Activated naive CD4-positive, alpha-beta T cell (primary cell): ENCODE data around the gene NTM.

Experiments
- DNase-seq, 4 experiments: peaks; one replicate each; lab custom pipeline; 2025; lab: John Stamatoyannopoulos, UW

The NTM gene

DNA sequence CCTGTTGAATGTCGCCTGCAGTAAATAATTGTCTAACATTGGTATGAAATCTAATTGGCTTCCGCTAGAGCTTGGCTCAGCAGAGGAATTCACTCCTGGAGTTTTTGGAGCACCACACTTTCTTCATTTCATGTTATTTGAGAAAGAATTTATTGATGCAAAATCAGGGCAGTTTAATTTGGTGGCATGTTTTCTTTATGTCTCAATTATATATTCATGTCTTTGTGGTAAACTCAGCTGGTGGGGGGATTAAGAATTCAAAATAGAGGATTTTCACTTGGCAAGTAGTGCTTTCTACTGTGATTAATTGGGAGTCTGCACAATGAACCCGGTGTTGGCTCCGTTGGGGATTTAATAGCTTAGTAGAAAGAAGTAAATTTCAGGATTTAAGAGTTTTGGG lies 784.4 kb downstream of the NTM start:
- DNase-seq = no peak

DNA sequence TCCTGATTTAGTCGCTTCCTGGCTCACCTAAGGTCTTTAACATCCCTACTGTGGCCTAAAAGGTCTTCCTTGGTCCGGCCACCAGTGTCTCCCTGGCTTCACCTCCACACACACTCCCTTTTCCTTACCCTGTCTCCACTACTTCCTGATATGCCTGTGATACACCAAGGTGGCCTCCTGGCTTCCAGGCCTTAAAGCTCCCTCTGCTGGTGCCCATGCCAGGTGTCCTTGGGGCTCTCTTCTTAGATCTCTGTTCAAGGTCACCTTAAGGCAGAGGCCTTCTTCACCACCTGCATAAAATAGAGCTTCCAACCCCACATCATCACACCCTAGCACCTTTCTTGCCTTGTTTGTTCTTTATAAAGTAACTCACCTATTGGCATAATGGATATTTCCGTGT lies 787.7 kb downstream of the NTM start:
- no peak for DNase-seq

DNA sequence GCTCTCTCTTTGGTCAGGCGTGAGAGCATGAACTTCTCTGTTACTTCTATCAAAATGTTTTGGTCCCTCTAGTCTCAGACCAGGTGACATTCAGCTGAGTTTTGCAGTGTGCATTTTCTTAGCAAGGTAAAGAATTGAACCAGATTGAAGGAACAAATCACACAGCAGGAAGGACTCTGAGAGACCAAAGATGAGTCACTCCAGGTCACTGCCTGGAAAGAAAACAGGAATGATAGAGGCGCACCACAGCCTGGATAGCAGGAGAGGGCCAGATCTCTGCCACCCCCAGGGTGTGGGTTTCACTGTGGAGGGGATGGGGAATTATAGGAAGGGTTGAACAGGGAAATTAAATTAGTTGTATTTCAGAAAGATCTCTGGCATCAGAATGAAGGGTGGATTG lies 788.3 kb downstream of the NTM start:
- no peak for DNase-seq

DNA sequence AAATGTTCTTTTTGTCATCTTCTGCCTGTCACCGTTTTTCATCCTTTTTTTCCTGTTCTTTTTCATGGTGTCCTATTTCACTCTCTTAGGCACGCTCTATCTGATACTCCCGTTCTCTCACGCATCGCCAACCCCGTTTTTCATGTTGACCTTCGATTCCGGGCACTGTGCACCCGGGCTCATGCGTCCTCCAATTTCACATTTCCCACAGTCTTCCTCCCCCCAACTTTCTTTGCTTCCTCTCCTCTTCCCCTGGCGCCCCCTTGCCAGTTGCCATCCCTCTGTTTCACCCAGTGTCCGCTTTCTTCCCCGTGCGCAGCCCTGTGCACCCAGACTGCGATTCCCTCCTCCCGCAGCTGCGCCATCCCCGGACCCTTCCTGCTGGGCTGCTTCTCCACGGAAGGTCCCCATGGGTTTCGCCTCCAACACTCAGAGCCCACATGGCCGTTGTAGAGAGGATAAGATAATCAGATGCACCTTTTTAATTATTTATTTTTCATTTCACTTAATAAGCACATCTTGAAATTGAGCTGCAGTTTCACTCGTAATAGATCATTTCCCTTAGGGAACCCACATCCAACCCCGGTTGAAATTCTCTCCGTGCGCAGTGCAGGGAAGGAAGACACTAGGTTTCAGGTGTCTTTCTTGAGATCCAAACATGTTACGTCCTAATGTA lies 791.1 kb downstream of the NTM start:
- DNase-seq = no peak

DNA sequence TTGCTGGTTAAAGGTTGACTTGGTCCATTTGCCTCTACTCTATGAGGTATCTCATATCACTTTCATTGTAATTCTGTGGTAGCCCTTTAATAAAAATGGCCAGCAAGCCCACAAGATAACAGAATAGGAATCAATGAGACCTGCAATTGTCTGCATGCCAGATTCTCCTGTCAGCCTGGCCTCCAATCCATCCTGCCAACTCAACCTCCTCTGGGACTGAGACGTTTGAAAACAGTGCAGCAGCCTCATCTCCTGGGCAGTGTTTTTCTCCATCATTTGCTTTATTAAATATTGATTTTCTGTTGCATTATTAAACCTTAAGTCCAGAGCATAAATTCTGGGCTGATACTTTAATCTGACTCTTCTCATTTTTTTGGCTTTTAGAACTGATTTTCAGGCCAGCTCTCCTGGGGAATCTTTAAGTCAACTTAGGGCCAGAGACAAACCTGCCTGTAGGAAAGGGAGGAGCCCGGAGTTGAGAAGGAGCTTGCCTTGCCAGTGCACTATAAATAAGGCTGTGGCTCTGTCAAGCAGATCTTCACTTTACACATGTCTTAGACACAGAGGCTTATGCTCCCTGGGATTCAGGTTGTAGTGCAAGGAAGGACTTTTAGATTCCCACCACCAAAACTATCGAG lies 798.0 kb downstream of the NTM start:
- DNase-seq = no peak

DNA sequence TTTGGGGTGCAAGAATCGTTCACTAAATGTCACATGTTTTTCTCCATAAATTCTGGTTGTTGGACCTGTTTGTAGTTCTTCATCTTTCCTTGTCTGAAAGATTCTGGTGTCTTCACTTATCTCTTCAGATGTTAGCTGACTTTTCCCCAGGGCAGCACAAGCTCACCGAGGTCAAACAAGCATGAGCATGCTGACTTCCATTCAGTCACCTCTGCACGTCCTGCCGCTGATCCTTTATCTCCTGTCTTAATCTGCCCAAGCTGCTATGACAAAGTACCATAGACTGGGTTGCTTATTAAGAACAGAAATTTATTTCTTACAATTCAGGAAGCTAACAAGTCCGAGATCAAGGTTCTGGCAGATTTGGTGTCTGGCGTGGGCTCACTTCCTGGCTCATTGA lies 800.6 kb downstream of the NTM start:
- DNase-seq = no peak

DNA sequence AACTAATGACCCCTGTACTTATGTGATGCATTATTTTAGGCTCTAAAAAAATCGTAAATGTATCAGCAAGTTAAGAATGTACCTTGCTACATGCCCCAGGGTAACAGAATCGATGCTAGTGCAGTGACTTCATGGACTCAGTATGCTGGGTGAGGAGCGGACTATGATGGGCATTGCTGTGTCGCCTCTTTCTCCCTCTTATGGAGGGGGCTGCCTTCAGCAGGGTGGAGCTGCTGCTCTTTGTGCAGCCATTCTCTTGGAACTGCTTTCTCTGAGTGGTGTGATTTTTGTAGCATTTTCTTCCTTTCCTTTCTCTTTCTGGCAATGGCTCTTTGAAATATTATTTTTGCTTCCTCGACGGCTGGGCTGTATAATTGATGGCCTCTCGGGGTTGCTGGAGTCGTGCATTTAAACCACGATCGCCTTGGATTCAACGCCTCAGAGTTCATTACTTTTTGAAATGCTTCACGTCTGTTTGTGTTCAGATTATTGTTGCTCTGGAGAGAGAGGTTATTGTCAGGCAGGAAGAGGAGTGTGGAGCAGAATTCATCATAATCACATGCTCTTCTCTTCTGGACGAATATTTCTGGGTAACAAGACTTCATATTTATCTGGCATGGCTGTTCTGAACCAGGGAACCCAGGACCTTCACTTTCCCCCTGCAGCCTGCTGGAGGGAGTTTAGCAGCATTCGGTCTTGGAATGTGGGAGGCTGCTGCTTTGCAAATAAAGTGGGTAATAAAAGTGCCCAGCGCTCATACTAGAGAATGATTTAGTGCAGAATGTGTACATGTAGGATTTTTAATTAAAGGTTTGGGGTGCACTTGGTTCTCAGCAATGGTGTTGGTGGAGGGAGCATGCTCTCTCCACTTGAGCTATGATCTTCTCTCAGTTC lies 804.2 kb downstream of the NTM start:
- DNase-seq = no peak

DNA sequence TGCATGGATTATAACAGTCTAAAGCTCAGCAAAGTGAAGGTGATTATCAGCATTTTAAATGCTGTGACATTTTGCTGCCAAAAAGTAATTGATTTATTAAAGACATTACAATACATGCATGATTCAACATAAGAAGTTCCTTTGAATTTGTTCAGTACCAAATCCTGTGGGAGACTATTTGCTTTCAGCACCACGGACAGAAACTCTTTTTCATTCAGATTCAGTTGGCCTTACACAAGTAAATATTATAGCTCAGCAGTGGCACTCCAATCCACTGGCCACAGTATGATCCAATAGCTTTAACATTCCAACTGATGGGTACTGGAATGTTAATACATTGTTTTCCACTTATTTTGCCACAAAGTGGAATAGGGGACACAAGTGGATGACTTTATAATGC lies 806.7 kb downstream of the NTM start:
- no peak for DNase-seq

DNA sequence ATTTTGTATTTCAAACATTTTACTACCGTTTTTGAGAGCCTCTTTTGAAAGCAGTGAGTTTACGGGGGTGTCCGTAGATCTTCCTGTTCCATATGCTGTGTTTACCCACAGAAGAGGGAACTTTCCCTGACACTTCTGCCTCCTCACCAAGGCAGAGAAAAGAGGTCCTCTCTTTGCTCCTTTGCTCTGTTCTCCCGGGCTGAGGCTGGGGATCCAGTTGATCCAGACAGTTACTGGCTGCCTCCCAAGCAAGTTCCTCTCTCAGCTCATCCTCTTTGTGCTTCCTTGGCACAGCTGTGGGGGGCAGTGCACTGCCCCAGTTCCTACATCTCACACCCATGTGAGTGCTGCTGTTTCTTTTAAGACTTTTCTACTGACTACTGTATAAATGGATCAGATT lies 813.7 kb downstream of the NTM start:
- no peak for DNase-seq

DNA sequence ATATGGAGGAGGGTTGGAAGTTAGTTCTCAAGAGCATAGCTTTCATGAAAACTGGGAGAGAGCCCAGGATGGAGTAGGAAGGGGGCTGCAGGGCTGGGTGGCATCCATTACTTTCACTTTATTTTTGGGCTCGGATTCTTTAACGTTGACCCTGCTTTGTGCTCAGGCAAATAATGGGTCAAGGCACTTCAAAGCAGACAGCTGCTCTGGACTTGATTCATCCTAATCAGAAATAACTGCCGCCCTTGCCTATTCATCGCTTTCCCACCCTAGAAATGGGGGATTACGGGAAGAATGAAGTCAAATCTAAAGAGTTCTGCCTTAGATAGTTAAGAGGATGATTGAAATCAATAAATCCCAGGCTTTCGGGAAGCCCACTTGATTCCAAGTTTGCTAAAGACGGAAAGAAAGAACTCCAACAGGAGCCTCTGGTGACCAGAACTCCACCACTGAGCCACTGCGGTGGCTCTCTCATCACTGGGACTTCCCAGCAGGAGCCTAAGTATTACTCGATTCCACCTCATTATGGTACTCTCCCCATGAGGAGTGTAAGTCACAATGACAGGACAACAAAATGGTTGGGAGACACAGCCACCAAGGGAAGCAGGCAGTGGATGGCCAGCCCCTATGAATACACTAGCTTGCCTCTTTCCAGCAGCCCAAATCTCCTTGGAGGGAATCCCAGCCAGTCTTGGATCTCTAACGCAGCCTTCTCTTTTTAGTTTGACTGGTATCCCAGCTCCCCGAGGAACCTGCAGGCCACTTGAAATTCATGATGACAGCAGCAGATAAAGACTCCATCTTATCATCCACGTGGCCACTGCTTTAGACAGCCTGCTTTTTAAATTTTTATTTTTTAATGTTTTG lies 815.5 kb downstream of the NTM start:
- no peak for DNase-seq

DNA sequence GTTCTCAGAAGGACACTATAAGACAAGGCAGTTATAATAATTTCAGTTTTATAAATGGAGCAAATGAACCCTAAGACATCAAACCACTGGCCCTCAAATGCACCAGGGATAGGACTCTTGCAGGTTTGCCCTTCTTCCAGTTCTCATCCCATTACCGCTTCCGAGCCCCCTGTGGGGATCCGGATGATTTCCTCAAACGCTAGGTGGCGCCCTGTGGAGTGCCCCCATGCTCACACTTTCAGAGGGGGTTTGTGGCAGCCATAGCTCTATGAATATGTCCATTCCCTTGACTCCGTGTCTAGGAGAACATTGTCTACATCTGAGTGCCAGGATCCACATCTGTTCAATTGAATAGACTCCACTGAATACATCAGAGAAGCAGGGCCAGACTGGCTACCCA lies 816.3 kb downstream of the NTM start:
- DNase-seq = no peak

DNA sequence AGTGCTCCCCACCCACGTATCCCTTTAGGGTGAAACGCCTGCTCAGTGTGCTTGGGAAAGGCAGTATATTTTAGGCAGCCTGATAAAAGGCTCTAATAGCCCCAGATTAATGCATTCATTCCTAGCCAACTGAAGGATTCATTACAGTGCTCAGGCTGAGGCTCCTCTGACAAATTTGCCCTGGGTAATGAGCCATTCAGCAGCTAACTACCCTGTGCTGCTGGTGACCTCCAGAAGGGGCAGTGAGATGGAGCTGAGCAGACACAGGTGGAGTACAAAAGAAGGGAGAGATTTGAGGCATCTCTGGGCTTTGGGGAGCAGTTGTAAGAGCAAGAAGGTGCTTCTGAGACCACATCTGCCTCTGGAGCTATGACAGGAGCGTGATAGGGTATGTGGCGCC lies 817.0 kb downstream of the NTM start:
- DNase-seq = no peak

DNA sequence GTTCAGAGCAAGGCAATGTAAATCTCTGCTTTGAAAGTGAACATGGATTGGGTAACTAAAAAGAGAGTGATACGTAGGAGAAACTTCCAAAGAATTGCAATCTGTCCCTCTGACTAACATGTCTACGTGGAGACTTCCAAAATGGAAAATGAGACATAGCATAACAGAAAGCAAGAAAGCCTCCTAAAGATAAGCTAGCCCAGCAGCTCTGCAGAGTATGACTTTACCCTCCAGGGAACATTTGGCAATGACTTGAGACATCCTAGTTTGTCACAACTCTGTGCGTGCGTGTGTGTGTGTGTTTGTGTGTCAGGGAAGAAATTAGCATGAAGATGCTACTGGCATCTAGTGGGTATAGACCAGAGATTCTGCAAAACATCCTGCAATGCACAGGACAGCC lies 817.4 kb downstream of the NTM start:
- DNase-seq = no peak

DNA sequence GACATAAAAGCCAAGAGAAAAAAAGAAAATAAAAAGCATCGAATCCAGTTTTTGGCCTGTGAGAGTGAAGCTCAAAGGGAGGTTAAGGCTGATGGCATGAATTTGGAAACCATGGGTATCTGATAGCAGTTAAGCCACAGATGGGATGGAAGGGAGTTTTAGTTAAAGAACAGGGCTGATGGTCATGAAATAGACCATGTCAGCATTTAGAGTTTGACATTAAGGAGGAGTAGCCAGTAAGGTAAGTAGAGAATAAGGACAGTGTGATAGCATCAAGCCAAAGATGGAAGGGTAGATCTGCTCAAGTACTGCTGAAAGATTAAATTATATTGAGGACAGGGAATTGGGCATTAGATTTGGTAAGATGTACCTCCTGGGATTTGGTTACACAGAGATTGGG lies 826.5 kb downstream of the NTM start:
- DNase-seq = no peak

DNA sequence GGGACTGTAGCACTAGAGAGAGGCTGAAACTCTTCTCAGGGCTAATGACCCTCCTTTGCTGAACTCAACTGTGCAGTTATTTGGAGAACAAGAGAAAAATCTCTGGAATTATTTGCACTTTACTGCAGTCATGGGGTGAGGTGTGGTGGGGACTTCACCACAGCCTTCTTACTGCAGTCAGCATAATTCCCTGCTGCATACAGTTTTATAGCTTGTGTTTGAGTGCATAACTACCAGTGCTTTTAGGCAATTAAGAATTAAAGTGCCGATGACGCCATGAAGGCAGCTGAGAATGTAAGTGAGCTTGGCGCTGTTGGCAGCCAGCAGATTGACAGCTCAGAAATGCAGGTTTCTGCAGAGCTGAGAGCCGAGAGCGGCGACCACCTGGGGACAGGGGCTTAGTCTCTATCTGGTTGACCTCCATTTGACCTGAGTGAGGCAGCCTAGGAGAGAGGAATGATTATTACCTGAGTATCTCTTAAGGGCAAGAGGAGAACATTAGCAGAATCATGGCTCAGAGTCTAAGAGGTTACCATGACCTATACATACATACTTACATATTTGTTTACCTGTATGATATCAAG lies 830.0 kb downstream of the NTM start:
- no peak for DNase-seq

DNA sequence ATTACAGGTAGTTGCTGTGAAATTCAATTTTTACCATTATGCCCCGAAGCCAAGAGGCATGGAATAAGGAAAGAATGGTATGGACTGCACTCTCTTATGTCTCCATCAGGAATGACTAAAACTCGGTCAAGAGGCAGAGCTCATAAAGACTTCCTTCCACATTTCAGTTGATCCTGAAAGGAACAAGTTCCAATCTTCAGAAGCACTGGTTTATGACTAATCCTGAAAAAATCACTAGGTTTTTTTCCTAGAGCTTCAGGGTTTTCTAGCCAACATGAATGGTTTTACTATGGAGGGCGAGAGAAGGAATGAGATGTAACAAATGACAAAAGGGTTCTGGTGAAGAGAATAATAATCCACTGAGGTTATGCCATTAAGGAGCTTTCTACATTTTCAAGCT lies 832.2 kb downstream of the NTM start:
- no peak for DNase-seq

DNA sequence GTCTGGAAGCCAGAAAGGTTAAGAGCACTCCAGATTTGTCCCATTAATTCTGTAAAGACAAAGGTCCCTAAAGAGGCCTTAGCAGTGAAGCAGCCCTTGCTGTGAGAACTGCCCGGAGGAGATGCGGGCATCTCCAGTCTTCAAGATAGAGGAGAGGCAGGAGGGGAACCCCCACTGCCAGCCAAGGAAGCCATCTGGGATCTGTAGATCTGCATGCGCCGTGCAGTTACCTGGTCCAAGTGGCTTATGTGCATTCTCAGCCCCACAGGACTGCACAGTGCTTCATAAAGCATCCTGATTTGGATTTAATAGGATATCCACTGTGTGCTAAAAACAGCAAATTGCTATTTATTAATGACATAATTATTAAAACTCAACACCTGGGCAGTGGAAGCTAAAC lies 834.6 kb downstream of the NTM start:
- no peak for DNase-seq

DNA sequence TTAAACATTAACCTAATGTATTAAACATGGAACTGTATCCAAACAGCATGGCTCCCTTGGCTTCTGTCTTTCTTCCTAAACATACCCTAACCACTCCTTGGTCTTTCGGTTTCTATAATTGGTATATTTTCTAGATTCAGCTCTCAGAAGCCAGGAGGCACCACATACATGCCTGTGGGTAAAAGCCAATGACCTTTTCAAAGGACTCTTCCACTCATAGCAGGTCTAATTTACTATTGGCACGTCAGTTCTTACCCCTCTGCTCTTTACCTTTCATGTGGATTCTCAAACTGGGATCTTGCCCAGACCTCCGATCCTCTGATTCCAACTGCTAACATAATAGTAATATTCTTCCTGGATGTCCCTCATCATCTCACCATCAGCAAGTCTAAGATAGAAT lies 835.1 kb downstream of the NTM start:
- no peak for DNase-seq

DNA sequence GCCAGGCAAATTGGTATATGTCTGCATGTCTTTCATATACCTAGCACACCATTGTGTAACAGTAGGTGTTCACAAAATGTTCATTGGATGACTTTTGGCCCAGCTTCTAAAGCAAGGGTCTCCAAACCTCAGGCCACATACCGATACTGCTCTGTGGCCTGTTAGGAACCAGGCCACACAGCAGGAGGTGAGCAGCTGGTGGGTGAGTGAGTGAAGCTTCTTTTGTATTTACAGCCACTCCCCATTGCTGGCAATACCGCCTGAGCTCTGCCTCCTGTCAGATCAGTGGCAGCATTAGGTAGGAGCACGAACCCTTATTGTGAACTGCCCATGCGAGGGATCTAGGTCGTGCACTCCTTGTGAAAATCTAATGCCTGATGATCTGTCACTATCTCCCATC lies 836.6 kb downstream of the NTM start:
- no peak for DNase-seq

DNA sequence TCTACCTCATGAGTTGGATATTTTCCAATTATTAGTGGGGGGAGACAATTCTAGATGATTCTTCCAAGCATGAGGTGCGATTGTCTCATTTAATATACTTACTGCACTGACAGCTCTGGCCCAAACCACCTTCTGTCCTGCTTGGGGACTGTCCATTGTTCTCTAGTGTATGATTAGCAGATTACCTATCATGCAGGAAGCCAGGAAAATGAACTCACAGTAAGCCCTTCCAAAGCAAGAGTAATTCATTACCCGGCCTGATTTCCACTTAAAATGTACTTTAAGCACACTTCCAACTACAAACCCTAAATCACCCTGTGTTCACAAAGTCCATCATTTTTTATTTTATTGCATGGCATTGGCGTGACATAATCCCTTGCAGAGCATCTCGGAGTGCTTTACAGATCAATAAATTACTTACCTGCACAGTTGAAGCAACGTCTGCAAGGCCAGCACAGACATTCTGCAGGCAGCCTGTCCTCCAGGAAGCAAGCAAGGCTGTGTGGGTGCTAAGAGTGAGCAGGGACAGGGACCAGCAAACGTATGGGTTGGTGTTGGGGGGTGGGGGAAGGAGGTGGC lies 838.2 kb downstream of the NTM start:
- DNase-seq = no peak

DNA sequence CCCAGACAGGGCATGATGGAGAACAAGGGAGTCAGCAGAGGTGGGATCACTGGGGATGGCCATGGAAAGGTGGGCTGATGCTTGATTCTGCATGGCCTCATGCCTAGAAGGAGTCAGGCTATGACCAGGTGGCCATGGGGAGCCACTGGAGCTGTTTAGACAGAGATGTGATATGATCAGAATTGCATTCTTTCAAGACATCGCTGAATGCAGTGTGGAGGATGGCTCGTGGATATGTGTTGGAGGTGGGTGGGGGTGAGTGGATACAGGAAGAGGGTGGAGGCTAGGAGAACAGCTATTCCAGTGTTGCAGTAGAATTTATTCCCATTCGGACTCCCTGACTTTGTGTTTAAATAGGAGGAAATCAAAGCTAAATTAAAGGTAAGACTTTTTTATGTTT lies 841.1 kb downstream of the NTM start:
- no peak for DNase-seq

DNA sequence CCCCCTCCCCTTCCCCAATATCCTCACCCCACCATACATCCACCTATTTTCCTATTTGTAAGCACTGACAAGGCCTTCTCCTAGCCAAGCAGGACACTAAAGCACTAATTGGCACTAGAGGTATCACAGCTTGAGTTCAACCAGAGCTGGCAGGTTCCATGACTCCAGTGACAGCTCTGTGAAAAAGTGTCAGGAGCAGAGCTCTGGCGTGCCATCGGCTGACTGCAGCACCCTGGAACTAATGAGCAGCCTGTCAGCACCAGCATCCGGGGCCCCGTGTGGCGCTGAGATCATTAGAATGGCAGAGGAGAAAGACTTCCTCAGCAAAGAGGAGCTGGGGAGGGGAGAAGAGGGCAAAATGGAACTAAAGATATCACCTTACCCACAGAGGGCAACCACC lies 847.4 kb downstream of the NTM start:
- no peak for DNase-seq
